Neuronal stem cell (in vitro differentiated cells): ENCODE measurements around the gene OAS2.

Experiments used
- DNase-seq: peaks from one replicate; pipeline ENCODE4 v3.0.0-alpha.2; 2013; ENCODE audit warnings: low spot score
- H2AFZ ChIP-seq: one replicate; pipeline ENCODE4 v1.6.1; 2013; ENCODE audit warnings: mild to moderate bottlenecking, low read length, inconsistent platforms
- H2AK5ac ChIP-seq: 2 replicates; pipeline ENCODE4 v1.6.1; 2013; ENCODE audit warnings: low read depth, mild to moderate bottlenecking, inconsistent platforms, low read length, moderate library complexity, mixed read lengths
- H2BK120ac ChIP-seq: 2 replicates; pipeline ENCODE4 v1.6.1; 2013; ENCODE audit warnings: low read depth, mild to moderate bottlenecking, inconsistent platforms, low read length, moderate library complexity, mixed read lengths
- H2BK12ac ChIP-seq: one replicate; pipeline ENCODE4 v1.6.1; 2013; ENCODE audit warnings: low read length, inconsistent platforms
- H2BK15ac ChIP-seq: 2 replicates; pipeline ENCODE4 v1.6.1; 2013; ENCODE audit warnings: mild to moderate bottlenecking, low read length, inconsistent platforms, mixed read lengths
- H2BK5ac ChIP-seq: one replicate; pipeline ENCODE4 v1.6.1; 2013; ENCODE audit warnings: inconsistent platforms, mild to moderate bottlenecking, low read length, moderate library complexity
- H3K14ac ChIP-seq: one replicate; pipeline ENCODE4 v1.6.1; 2013; ENCODE audit warnings: low read length, inconsistent platforms
- H3K18ac ChIP-seq: 2 replicates; pipeline ENCODE4 v1.6.1; 2013; ENCODE audit warnings: low read length, inconsistent platforms
- H3K23ac ChIP-seq: 2 replicates; pipeline ENCODE4 v1.6.1; 2013; ENCODE audit warnings: low read depth, mild to moderate bottlenecking, mixed read lengths, low read length, inconsistent platforms; ENCODE audit not compliant: poor library complexity
- H3K27ac ChIP-seq: replicated peaks from 3 replicates; pipeline ENCODE4 v1.5.1; 2013; ENCODE audit warnings: low read length, inconsistent platforms
- H3K27me3 ChIP-seq, 3 experiments: 2 replicates each; pipeline ENCODE4 v1.6.1; 2013; ENCODE audit warnings: low read length in 3 of 3, mild to moderate bottlenecking in 2 of 3, inconsistent platforms in 1 of 3, low read depth in 1 of 3, mixed read lengths in 1 of 3, moderate library complexity in 1 of 3; ENCODE audit not compliant: control insufficient read depth in 3 of 3, insufficient read depth in 3 of 3
- H3K36me3 ChIP-seq, 2 donors: replicated peaks in 1 of 2; 2 replicates each; pipeline ENCODE4 v1.6.1; 2013; ENCODE audit warnings: low read length in 2 of 2; ENCODE audit not compliant: control insufficient read depth in 2 of 2, insufficient read depth in 2 of 2
- H3K4ac ChIP-seq: 2 replicates; pipeline ENCODE4 v1.6.1; 2013; ENCODE audit warnings: inconsistent platforms, mild to moderate bottlenecking, low read length, moderate library complexity
- H3K4me1 ChIP-seq, 2 donors: 1 replicate in 1 of 2; 2 replicates in 1 of 2; pipeline ENCODE4 v1.6.1; 2013; ENCODE audit warnings: low read length in 2 of 2, low read depth in 1 of 2; ENCODE audit not compliant: control insufficient read depth in 2 of 2, insufficient read depth in 1 of 2
- H3K4me2 ChIP-seq: one replicate; pipeline ENCODE4 v1.6.1; 2013; ENCODE audit warnings: mild to moderate bottlenecking, low read length, inconsistent platforms; ENCODE audit not compliant: insufficient read depth, poor library complexity, severe bottlenecking
- H3K4me3 ChIP-seq, 2 donors: 2 replicates each; pipeline ENCODE4 v1.5.1; 2013; ENCODE audit warnings: low read length in 2 of 2, mild to moderate bottlenecking in 2 of 2, inconsistent platforms in 1 of 2, moderate library complexity in 1 of 2
- H3K79me1 ChIP-seq: one replicate; pipeline ENCODE4 v1.6.1; 2013; ENCODE audit warnings: low read depth, mild to moderate bottlenecking, inconsistent platforms, low read length, moderate library complexity
- H3K9ac ChIP-seq: one replicate; pipeline ENCODE4 v1.6.1; 2013; ENCODE audit warnings: mild to moderate bottlenecking, low read depth, low read length, inconsistent platforms; ENCODE audit not compliant: poor library complexity
- H3K9me3 ChIP-seq, 2 donors: replicated peaks in 1 of 2; 2 replicates each; pipeline versions ENCODE3 to v1.6.1; 2013; ENCODE audit warnings: low read length in 2 of 2, mild to moderate bottlenecking in 2 of 2, inconsistent platforms in 1 of 2, low read depth in 1 of 2, mixed read lengths in 1 of 2, moderate library complexity in 1 of 2; ENCODE audit not compliant: control insufficient read depth in 2 of 2, insufficient read depth in 1 of 2
- H4K8ac ChIP-seq: one replicate; pipeline ENCODE4 v1.6.1; 2013; ENCODE audit warnings: low read depth, mild to moderate bottlenecking, inconsistent platforms, low read length, moderate library complexity
- H4K91ac ChIP-seq: one replicate; pipeline ENCODE4 v1.6.1; 2013; ENCODE audit warnings: low read length, low read depth, mild to moderate bottlenecking, inconsistent platforms; ENCODE audit not compliant: poor library complexity
- WGBS, 2 donors: extraction: QIAGEN DNeasy Blood & Tissue Kit; methylation state at CpG; one replicate each; pipeline ENCODE4 v1.1.7; 2013; ENCODE audit warnings: missing lambda C conversion rate in 2 of 2, mixed read lengths in 1 of 2; ENCODE audit not compliant: insufficient read length in 2 of 2, insufficient replicate concordance in 1 of 2; ENCODE audit errors: extremely low coverage in 2 of 2; 5-methylcytosine and 5-hydroxymethylcytosine counted together

The OAS2 gene

GRCh38 chr12:112965643-112966042, 12.7 kb upstream of the OAS2 start:
- Histone ChIP-seq H2AFZ (no peak overlapping the region), H3K4me3 (peak overlapping the region in 1 of 2 donors; percentile 39), H4K8ac (no peak overlapping the region), H3K23ac (no peak overlapping the region), H3K9me3 (peaks cover 0 to 2% of the 10 kb centered on the region in 2 donors), H2AK5ac (no peak overlapping the region), H3K14ac (peak overlapping the region; percentile 13), H3K9ac (no peak overlapping the region), H3K36me3 (no peaks in the 10 kb centered on the region), H3K4me2 (no peak overlapping the region), H3K4ac (no peak overlapping the region), H2BK5ac (no peak overlapping the region), H2BK120ac (no peak overlapping the region), H3K27me3 (no peaks in the 10 kb centered on the region), H2BK12ac (no peak overlapping the region), H3K4me1 (no peaks in the 10 kb centered on the region), H4K91ac (no peak overlapping the region), H3K79me1 (no peaks in the 10 kb centered on the region), H3K18ac (no peak overlapping the region), H2BK15ac (no peak overlapping the region), H3K27ac (no peak overlapping the region)
- DNase-seq, result no peak
- no CpG with 5 or more reads among the region's 15 CpGs for WGBS, 2 donors

- peaks cover 0 to 2% of the 10 kb centered on the region in 2 donors for H3K9me3 ChIP-seq
- peak overlapping the region; percentile 61 for H3K23ac ChIP-seq
- H4K8ac ChIP-seq, result no peak overlapping the region
- H2BK120ac ChIP-seq, result no peak overlapping the region
- WGBS, 2 donors, result no CpG with 5 or more reads among the region's 9 CpGs
- no peak for DNase-seq
- no peaks in the 10 kb centered on the region for H3K36me3 ChIP-seq
- no peak overlapping the region for H3K14ac ChIP-seq
- H3K27me3 ChIP-seq, result no peaks in the 10 kb centered on the region
- no peak overlapping the region for H3K4me3 ChIP-seq
- no peak overlapping the region for H3K18ac ChIP-seq
- no peak overlapping the region for H4K91ac ChIP-seq
- no peaks in the 10 kb centered on the region for H3K4me1 ChIP-seq
- H3K4me2 ChIP-seq, result no peak overlapping the region
- no peak overlapping the region for H2BK12ac ChIP-seq
- H2AK5ac ChIP-seq, result no peak overlapping the region
- H3K4ac ChIP-seq, result no peak overlapping the region
- no peak overlapping the region for H2BK15ac ChIP-seq
- no peak overlapping the region for H2AFZ ChIP-seq
- no peak overlapping the region for H3K27ac ChIP-seq
- H3K79me1 ChIP-seq, result no peaks in the 10 kb centered on the region
- no peak overlapping the region for H3K9ac ChIP-seq
- no peak overlapping the region for H2BK5ac ChIP-seq
Observed at GRCh38 chr12:112967306-112967705, 11.0 kb upstream of the OAS2 start.

- Histone ChIP-seq H3K9me3 (peaks cover 0 to 2% of the 10 kb centered on the region in 2 donors), H2AK5ac (no peak overlapping the region), H2BK120ac (no peak overlapping the region), H2BK15ac (no peak overlapping the region), H4K91ac (no peak overlapping the region), H3K4me1 (no peaks in the 10 kb centered on the region), H3K36me3 (no peaks in the 10 kb centered on the region), H3K4me3 (peak overlapping the region in 1 of 2 donors; percentile 6), H2AFZ (no peak overlapping the region), H3K27ac (no peak overlapping the region), H2BK5ac (no peak overlapping the region), H3K79me1 (no peaks in the 10 kb centered on the region), H3K4me2 (no peak overlapping the region), H4K8ac (no peak overlapping the region), H3K18ac (no peak overlapping the region), H3K23ac (no peak overlapping the region), H3K27me3 (no peaks in the 10 kb centered on the region), H3K4ac (no peak overlapping the region), H3K9ac (no peak overlapping the region), H3K14ac (no peak overlapping the region), H2BK12ac (no peak overlapping the region)
- no peak for DNase-seq
- no CpG with 5 or more reads among the region's 7 CpGs for WGBS, 2 donors
Observed at GRCh38 chr12:112967858-112968257, 10.5 kb upstream of the OAS2 start.

- no CpG with 5 or more reads among the region's 8 CpGs for WGBS, 2 donors
- Histone ChIP-seq H3K18ac (no peak overlapping the region), H2AFZ (no peak overlapping the region), H3K4me3 (no peak overlapping the region), H3K4me2 (no peak overlapping the region), H3K79me1 (no peaks in the 10 kb centered on the region), H2AK5ac (no peak overlapping the region), H2BK5ac (no peak overlapping the region), H3K27ac (no peak overlapping the region), H2BK12ac (no peak overlapping the region), H3K36me3 (no peaks in the 10 kb centered on the region), H3K14ac (no peak overlapping the region), H4K91ac (no peak overlapping the region), H3K9ac (no peak overlapping the region), H2BK120ac (no peak overlapping the region), H3K23ac (no peak overlapping the region), H3K9me3 (peaks cover 0 to 2% of the 10 kb centered on the region in 2 donors), H2BK15ac (no peak overlapping the region), H3K4ac (no peak overlapping the region), H3K27me3 (no peaks in the 10 kb centered on the region), H3K4me1 (no peaks in the 10 kb centered on the region), H4K8ac (no peak overlapping the region)
- no peak for DNase-seq
Observed at GRCh38 chr12:112969547-112970306, 8.6 kb upstream of the OAS2 start.
